Suprapubic skin (tissue), 4 donors: ENCODE data around the gene PEAK3.

ENCODE experiments used
- POLR2A ChIP-seq, 2 donors: fragments of 450-650 bp; IDR thresholded peaks; one replicate each; pipeline ENCODE4 v1.6.1; 2017; ENCODE audit warnings: antibody characterized with exemption in 2 of 2, mild to moderate bottlenecking in 2 of 2, moderate library complexity in 2 of 2
- POLR2AphosphoS5 ChIP-seq, 3 donors: sonication (generic); formaldehyde crosslinking; IDR thresholded peaks; one replicate each; pipeline ENCODE4 v1.6.1; 2017; ENCODE audit warnings: antibody characterized with exemption in 3 of 3
- TF ChIP-seq, protein P1 (sequence below), 2 donors: fragments of 200-600 bp in 1 of 2; fragments of 450-650 bp in 1 of 2; sonication (generic) in 1 of 2; IDR thresholded peaks; one replicate each; pipeline ENCODE4 v1.5.1; 2016 to 2019; ENCODE audit warnings: antibody characterized with exemption in 2 of 2, mild to moderate bottlenecking in 1 of 2, moderate library complexity in 1 of 2

DNA sequence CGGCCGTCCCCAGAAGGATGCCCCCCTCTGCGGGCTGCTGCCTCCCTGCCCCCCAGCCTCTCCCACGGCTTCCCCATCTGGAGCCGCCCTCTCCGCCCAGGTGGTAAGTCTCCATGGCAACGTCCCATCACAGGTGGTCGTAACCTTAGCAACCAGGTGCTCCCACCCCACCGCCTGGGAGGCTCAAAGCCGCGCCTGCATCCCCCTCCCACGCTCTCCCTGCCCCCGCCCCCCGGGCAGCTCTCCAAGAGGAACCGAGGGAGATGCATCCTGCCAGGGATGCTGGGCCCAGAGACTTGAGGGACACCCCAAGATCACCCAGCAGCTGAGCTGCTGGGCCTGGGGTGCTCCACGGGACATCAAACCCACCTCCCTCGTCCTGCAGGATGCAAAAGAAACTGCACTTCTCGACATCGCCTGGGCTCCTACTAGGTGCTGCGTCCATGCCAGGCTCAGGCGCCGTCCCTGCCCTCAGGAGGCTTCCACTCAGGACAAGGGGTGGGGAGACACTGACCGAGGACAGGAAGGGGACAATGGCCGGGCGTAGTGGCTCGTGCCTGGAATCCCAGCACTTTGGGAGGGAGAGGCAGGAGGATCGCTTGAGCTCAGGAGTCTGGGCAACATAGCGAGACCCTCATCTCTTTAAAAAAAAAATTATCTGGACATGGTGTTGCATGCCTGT is 31.0 kb upstream of the PEAK3 start:
- TF ChIP-seq, protein P1, sequence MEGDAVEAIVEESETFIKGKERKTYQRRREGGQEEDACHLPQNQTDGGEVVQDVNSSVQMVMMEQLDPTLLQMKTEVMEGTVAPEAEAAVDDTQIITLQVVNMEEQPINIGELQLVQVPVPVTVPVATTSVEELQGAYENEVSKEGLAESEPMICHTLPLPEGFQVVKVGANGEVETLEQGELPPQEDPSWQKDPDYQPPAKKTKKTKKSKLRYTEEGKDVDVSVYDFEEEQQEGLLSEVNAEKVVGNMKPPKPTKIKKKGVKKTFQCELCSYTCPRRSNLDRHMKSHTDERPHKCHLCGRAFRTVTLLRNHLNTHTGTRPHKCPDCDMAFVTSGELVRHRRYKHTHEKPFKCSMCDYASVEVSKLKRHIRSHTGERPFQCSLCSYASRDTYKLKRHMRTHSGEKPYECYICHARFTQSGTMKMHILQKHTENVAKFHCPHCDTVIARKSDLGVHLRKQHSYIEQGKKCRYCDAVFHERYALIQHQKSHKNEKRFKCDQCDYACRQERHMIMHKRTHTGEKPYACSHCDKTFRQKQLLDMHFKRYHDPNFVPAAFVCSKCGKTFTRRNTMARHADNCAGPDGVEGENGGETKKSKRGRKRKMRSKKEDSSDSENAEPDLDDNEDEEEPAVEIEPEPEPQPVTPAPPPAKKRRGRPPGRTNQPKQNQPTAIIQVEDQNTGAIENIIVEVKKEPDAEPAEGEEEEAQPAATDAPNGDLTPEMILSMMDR (IDR thresholded peaks at IDR 0.05): no peak
- TF ChIP-seq POLR2AphosphoS5 (IDR thresholded peaks at IDR 0.05) (no peak), POLR2A (IDR thresholded peaks at IDR 0.05) (no peak)
